Sigmoid colon (tissue), 4 donors: ENCODE measurements around the gene PLD6.

Experiments
- EP300 ChIP-seq, 4 donors: sonication (generic); formaldehyde crosslinking; IDR thresholded peaks; one replicate each; pipeline ENCODE4 v1.6.1; 2017; ENCODE audit warnings: antibody characterized with exemption in 4 of 4
- POLR2A ChIP-seq, 2 donors: fragments of 450-650 bp; IDR thresholded peaks; one replicate each; pipeline ENCODE4 v1.6.1; 2016; ENCODE audit warnings: antibody characterized with exemption in 2 of 2, mild to moderate bottlenecking in 2 of 2, moderate library complexity in 2 of 2
- TF ChIP-seq, protein P1 (sequence below), 4 experiments: fragments of 450-650 bp in 3 of 4; fragments of 200-600 bp in 1 of 4; IDR thresholded peaks; one replicate each; pipeline ENCODE4 v1.5.1; 2016 to 2019; ENCODE audit warnings: antibody characterized with exemption in 4 of 4, mild to moderate bottlenecking in 3 of 4, moderate library complexity in 2 of 4

GRCh38 chr17:17156511-17156910 is 49.6 kb downstream of the PLD6 start:
- TF ChIP-seq EP300 (IDR thresholded peaks at IDR 0.05) (no peak), POLR2A (IDR thresholded peaks at IDR 0.05) (no peak)
- TF ChIP-seq, protein P1, sequence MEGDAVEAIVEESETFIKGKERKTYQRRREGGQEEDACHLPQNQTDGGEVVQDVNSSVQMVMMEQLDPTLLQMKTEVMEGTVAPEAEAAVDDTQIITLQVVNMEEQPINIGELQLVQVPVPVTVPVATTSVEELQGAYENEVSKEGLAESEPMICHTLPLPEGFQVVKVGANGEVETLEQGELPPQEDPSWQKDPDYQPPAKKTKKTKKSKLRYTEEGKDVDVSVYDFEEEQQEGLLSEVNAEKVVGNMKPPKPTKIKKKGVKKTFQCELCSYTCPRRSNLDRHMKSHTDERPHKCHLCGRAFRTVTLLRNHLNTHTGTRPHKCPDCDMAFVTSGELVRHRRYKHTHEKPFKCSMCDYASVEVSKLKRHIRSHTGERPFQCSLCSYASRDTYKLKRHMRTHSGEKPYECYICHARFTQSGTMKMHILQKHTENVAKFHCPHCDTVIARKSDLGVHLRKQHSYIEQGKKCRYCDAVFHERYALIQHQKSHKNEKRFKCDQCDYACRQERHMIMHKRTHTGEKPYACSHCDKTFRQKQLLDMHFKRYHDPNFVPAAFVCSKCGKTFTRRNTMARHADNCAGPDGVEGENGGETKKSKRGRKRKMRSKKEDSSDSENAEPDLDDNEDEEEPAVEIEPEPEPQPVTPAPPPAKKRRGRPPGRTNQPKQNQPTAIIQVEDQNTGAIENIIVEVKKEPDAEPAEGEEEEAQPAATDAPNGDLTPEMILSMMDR (IDR thresholded peaks at IDR 0.05) = no peak
